ENCODE measurements around the gene IL4R.

- TF ChIP-seq CTCF (IDR thresholded peaks at IDR 0.05) (no peak), POLR2A (IDR thresholded peaks at IDR 0.05) (no peak)
Measured at GRCh38 chr16:27377666-27378485, 64.1 kb downstream of the IL4R start.
